GM21526 (cell line): Measurements from ENCODE around the gene KANK3.
"Not testable (repeated sequence)": the region's sequence is repeated elsewhere in the genome, so short reads cannot be mapped to it uniquely, and the experiment has no call there.

Experiments
- ATAC-seq: cut with Tn5 transposase; IDR thresholded peaks from one replicate; pipeline ENCODE4 v1.9.1; 2021; ENCODE audit warnings: moderate library complexity; ENCODE audit not compliant: unreplicated experiment, low FRiP score

KANK3 gene

GRCh38 chr19:8320564-8321066, 22.4 kb downstream of the KANK3 start:
- ATAC-seq: peak; percentile 3

- ATAC-seq: no peak
Measured at GRCh38 chr19:8319807-8320520, 23.1 kb downstream of the KANK3 start.

GRCh38 chr19:8318835-8319234, 24.2 kb downstream of the KANK3 start:
- ATAC-seq: not testable (repeated sequence)

GRCh38 chr19:8316351-8317125, 26.5 kb downstream of the KANK3 start:
- ATAC-seq: no peak

GRCh38 chr19:8314981-8315640, 28.0 kb downstream of the KANK3 start:
- not testable (repeated sequence) for ATAC-seq

GRCh38 chr19:8311461-8312260, 31.4 kb downstream of the KANK3 start:
- no peak for ATAC-seq

GRCh38 chr19:8310342-8311055, 32.6 kb downstream of the KANK3 start:
- no peak for ATAC-seq

- ATAC-seq: no peak
Measured at GRCh38 chr19:8308891-8309291, 34.2 kb downstream of the KANK3 start.

GRCh38 chr19:8307965-8308866, 34.8 kb downstream of the KANK3 start, which contains the start of gene CD320:
TSS of gene CD320 (minus strand) at chr19:8308358. CDS start at chr19:8308290, 68 bp downstream.
- ATAC-seq: peak; percentile 67

GRCh38 chr19:8307400-8307964, 35.6 kb downstream of the KANK3 start:
- peak; percentile 3 for ATAC-seq

GRCh38 chr19:8306235-8307054, 36.6 kb downstream of the KANK3 start:
- ATAC-seq: no peak

GRCh38 chr19:8305798-8306197, 37.3 kb downstream of the KANK3 start:
- ATAC-seq: no peak

- ATAC-seq: no peak
Measured at GRCh38 chr19:8304841-8305621, 38.0 kb downstream of the KANK3 start.

- ATAC-seq: no peak
Measured at GRCh38 chr19:8302734-8303133, 40.3 kb downstream of the KANK3 start.

- no peak for ATAC-seq
Measured at GRCh38 chr19:8302357-8302691, 40.7 kb downstream of the KANK3 start.

- not testable (repeated sequence) for ATAC-seq
Measured at GRCh38 chr19:8291337-8291736, 51.7 kb downstream of the KANK3 start.

- ATAC-seq: not testable (repeated sequence)
Measured at GRCh38 chr19:8276508-8276907, 66.6 kb downstream of the KANK3 start.
